ENCODE results near the gene CFAP46. TPM values are rescaled to one million over a fixed set of nuclear protein-coding genes. Genes with fewer than 3 reads are reported as not detected.
"Not testable (repeated sequence)": the region's sequence is repeated elsewhere in the genome, so short reads cannot be mapped to it uniquely, and the experiment has no call there.

Gene CFAP46
- total RNA-seq, 4 donors from 2014 or later = not detected

GRCh38 chr10:132793871-132794849, 148.2 kb downstream of the CFAP46 start:
- H3K27ac ChIP-seq = no peak overlapping the region
- no peak for DNase-seq
- H3K4me3 ChIP-seq = no peak overlapping the region
- no peaks in the 10 kb centered on the region for H3K9me3 ChIP-seq
- peaks cover 0 to 4% of the 10 kb centered on the region in 2 donors for H3K27me3 ChIP-seq
- no peaks in the 10 kb centered on the region for H3K4me1 ChIP-seq
- H3K36me3 ChIP-seq = no peaks in the 10 kb centered on the region
- TF ChIP-seq POLR2A (IDR thresholded peaks at IDR 0.05) = no peak
- no peak for TF ChIP-seq CTCF (IDR thresholded peaks at IDR 0.05)

GRCh38 chr10:132793213-132793612, 149.2 kb downstream of the CFAP46 start:
- Histone ChIP-seq H3K27ac (no peak overlapping the region), H3K4me1 (peaks cover 0 to 3% (median 0%) of the 10 kb centered on the region in 4 donors), H3K36me3 (no peaks in the 10 kb centered on the region), H3K27me3 (peaks cover 0 to 12% of the 10 kb centered on the region in 2 donors), H3K4me3 (no peak overlapping the region), H3K9me3 (no peaks in the 10 kb centered on the region)
- TF ChIP-seq CTCF (IDR thresholded peaks at IDR 0.05) = no peak
- TF ChIP-seq POLR2A (IDR thresholded peaks at IDR 0.05) = no peak
- DNase-seq = no peak

- Histone ChIP-seq H3K27ac (no peak overlapping the region), H3K9me3 (no peaks in the 10 kb centered on the region), H3K4me3 (no peak overlapping the region), H3K36me3 (no peaks in the 10 kb centered on the region), H3K4me1 (peaks cover 0 to 7% (median 0%) of the 10 kb centered on the region in 4 donors), H3K27me3 (peaks cover 0 to 16% of the 10 kb centered on the region in 2 donors)
- TF ChIP-seq CTCF (IDR thresholded peaks at IDR 0.05) (no peak), POLR2A (IDR thresholded peaks at IDR 0.05) (no peak)
- DNase-seq = no peak
Measured at GRCh38 chr10:132792796-132793195, 149.6 kb downstream of the CFAP46 start.

GRCh38 chr10:132792099-132792498, 150.3 kb downstream of the CFAP46 start:
- H3K36me3 ChIP-seq, H3K27ac ChIP-seq, DNase-seq, H3K4me3 ChIP-seq, H3K9me3 ChIP-seq: not testable (repeated sequence)
- H3K27me3 ChIP-seq = peaks cover 0 to 23% of the 10 kb centered on the region in 2 donors
- H3K4me1 ChIP-seq = peaks cover 0 to 14% (median 3%) of the 10 kb centered on the region in 4 donors

- peaks cover 0 to 24% (median 4%) of the 10 kb centered on the region in 4 donors for H3K4me1 ChIP-seq
- H3K27me3 ChIP-seq = peaks cover 0 to 32% of the 10 kb centered on the region in 2 donors
- no peaks in the 10 kb centered on the region for H3K36me3 ChIP-seq
- no peak for DNase-seq
- no peaks in the 10 kb centered on the region for H3K9me3 ChIP-seq
- TF ChIP-seq CTCF (IDR thresholded peaks at IDR 0.05) (no peak), POLR2A (IDR thresholded peaks at IDR 0.05) (no peak)
- H3K27ac ChIP-seq = no peak overlapping the region
- no peak overlapping the region for H3K4me3 ChIP-seq
Measured at GRCh38 chr10:132790934-132791829, 151.2 kb downstream of the CFAP46 start.

Measured in Peyer's patch (tissue), 4 donors.